Measurements from ENCODE around the gene CDH23. TPM values are rescaled to one million over a fixed set of nuclear protein-coding genes. Genes with fewer than 3 reads are reported as not detected.

CDH23 gene
- total and polyA plus RNA-seq, 2 donors from 2014 or later: 1.1 to 6.4 TPM

- FAIRE-seq: no peak
- intact Hi-C loops (cut with DNase I): no loop called here
- DNase-seq: no peak
- Histone ChIP-seq H3K9me3 (ENCODE audit: control insufficient read depth in 2 of 3, insufficient read depth in 1 of 3, low read length in 3 of 3) (no peaks in the 10 kb centered on the region), H3K36me3 (ENCODE audit: control insufficient read depth in 2 of 3, insufficient read depth in 3 of 3, low read length in 3 of 3) (no peaks in the 10 kb centered on the region), H3K9ac (ENCODE audit: low read length in 3 of 3) (no peak overlapping the region), H3K4me3 (ENCODE audit: low read length in 3 of 3) (no peak overlapping the region), H3K4me1 (ENCODE audit: control insufficient read depth in 2 of 3, insufficient read depth in 2 of 3, low read depth in 1 of 3, low read length in 3 of 3) (no peaks in the 10 kb centered on the region), H3K27me3 (ENCODE audit: control insufficient read depth, insufficient read depth, low read length) (no peaks in the 10 kb centered on the region), H3K27ac (ENCODE audit: low read depth in 2 of 2, low read length in 2 of 2) (no peak overlapping the region)
- no peak for TF ChIP-seq CTCF (IDR thresholded peaks at IDR 0.05; ENCODE audit: borderline replicate concordance, extremely low read depth, insufficient read depth)
Measured at GRCh38 chr10:71645185-71645584, 248.5 kb downstream of the CDH23 start.

- no peak for FAIRE-seq
- intact Hi-C loops (cut with DNase I): no loop called here
Measured at GRCh38 chr10:71646037-71646436, 249.3 kb downstream of the CDH23 start.

GRCh38 chr10:71646592-71647292, 250.0 kb downstream of the CDH23 start:
- no peak for FAIRE-seq
- Histone ChIP-seq H3K9ac (ENCODE audit: low read length in 3 of 3) (no peak overlapping the region), H3K27ac (ENCODE audit: low read depth in 2 of 2, low read length in 2 of 2) (no peak overlapping the region), H3K4me1 (ENCODE audit: control insufficient read depth in 2 of 3, insufficient read depth in 2 of 3, low read depth in 1 of 3, low read length in 3 of 3) (no peaks in the 10 kb centered on the region), H3K9me3 (ENCODE audit: control insufficient read depth in 2 of 3, insufficient read depth in 1 of 3, low read length in 3 of 3) (no peaks in the 10 kb centered on the region), H3K36me3 (ENCODE audit: control insufficient read depth in 2 of 3, insufficient read depth in 3 of 3, low read length in 3 of 3) (no peaks in the 10 kb centered on the region), H3K4me3 (ENCODE audit: low read length in 3 of 3) (no peak overlapping the region), H3K27me3 (ENCODE audit: control insufficient read depth, insufficient read depth, low read length) (no peaks in the 10 kb centered on the region)
- TF ChIP-seq CTCF (IDR thresholded peaks at IDR 0.05; ENCODE audit: borderline replicate concordance, extremely low read depth, insufficient read depth): no peak
- no peak for DNase-seq
- intact Hi-C loops (cut with DNase I): no loop called here

More at GRCh38 chr10:71646037-71646436, 249.3 kb downstream of the CDH23 start:
- Histone ChIP-seq H3K4me1 (ENCODE audit: control insufficient read depth in 2 of 3, insufficient read depth in 2 of 3, low read depth in 1 of 3, low read length in 3 of 3) (no peaks in the 10 kb centered on the region), H3K9ac (ENCODE audit: low read length in 3 of 3) (no peak overlapping the region), H3K4me3 (ENCODE audit: low read length in 3 of 3) (no peak overlapping the region), H3K27ac (ENCODE audit: low read depth in 2 of 2, low read length in 2 of 2) (no peak overlapping the region), H3K9me3 (ENCODE audit: control insufficient read depth in 2 of 3, insufficient read depth in 1 of 3, low read length in 3 of 3) (no peaks in the 10 kb centered on the region), H3K36me3 (ENCODE audit: control insufficient read depth in 2 of 3, insufficient read depth in 3 of 3, low read length in 3 of 3) (no peaks in the 10 kb centered on the region), H3K27me3 (ENCODE audit: control insufficient read depth, insufficient read depth, low read length) (no peaks in the 10 kb centered on the region)
- TF ChIP-seq CTCF (IDR thresholded peaks at IDR 0.05; ENCODE audit: borderline replicate concordance, extremely low read depth, insufficient read depth): no peak
- DNase-seq: no peak

All from kidney (tissue), 14 donors.